Astrocyte (in vitro differentiated cells and primary cell): ENCODE data around the gene ANKRD12.
"Not testable (repeated sequence)": the region's sequence is repeated elsewhere in the genome, so short reads cannot be mapped to it uniquely, and the experiment has no call there.

ENCODE experiments used
- EZH2 ChIP-seq: IDR thresholded peaks from 2 replicates; pipeline ENCODE4 v1.6.1; 2012; ENCODE audit warnings: mild to moderate bottlenecking, low read length, inconsistent platforms; ENCODE audit not compliant: insufficient read depth
- TF ChIP-seq, protein P1 (sequence below): IDR thresholded peaks from 2 replicates; pipeline ENCODE4 v1.5.1; 2011; ENCODE audit warnings: low read depth, mild to moderate bottlenecking, inconsistent platforms, low read length, moderate library complexity; ENCODE audit not compliant: insufficient read depth

DNA sequence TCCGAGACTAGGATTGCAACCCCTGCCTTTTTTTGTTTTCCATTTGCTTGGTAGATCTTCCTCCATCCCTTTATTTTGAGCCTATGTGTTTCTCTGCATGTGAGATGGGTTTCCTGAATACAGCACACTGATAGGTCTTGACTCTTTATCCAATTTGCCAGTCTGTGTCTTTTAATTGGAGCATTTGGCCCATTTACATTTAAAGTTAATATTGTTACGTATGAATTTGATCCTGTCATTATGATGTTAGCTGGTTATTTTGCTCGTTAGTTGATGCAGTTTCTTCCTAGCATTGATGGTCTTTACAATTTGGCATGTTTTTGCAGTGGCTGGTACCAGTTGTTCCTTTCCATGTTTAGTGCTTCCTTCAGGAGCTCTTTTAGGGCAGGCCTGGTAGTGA lies 32.9 kb downstream of the ANKRD12 start:
- TF ChIP-seq, protein P1, sequence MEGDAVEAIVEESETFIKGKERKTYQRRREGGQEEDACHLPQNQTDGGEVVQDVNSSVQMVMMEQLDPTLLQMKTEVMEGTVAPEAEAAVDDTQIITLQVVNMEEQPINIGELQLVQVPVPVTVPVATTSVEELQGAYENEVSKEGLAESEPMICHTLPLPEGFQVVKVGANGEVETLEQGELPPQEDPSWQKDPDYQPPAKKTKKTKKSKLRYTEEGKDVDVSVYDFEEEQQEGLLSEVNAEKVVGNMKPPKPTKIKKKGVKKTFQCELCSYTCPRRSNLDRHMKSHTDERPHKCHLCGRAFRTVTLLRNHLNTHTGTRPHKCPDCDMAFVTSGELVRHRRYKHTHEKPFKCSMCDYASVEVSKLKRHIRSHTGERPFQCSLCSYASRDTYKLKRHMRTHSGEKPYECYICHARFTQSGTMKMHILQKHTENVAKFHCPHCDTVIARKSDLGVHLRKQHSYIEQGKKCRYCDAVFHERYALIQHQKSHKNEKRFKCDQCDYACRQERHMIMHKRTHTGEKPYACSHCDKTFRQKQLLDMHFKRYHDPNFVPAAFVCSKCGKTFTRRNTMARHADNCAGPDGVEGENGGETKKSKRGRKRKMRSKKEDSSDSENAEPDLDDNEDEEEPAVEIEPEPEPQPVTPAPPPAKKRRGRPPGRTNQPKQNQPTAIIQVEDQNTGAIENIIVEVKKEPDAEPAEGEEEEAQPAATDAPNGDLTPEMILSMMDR = not testable (repeated sequence)
- TF ChIP-seq EZH2 = not testable (repeated sequence)
